ENCODE results near the gene AK5.

GRCh38 chr1:77354536-77354935 lies 72.7 kb downstream of the AK5 start:
- TF ChIP-seq EZH2phosphoT487 (IDR thresholded peaks at IDR 0.05; ENCODE audit: low read depth): no peak
- TF ChIP-seq, protein P1, sequence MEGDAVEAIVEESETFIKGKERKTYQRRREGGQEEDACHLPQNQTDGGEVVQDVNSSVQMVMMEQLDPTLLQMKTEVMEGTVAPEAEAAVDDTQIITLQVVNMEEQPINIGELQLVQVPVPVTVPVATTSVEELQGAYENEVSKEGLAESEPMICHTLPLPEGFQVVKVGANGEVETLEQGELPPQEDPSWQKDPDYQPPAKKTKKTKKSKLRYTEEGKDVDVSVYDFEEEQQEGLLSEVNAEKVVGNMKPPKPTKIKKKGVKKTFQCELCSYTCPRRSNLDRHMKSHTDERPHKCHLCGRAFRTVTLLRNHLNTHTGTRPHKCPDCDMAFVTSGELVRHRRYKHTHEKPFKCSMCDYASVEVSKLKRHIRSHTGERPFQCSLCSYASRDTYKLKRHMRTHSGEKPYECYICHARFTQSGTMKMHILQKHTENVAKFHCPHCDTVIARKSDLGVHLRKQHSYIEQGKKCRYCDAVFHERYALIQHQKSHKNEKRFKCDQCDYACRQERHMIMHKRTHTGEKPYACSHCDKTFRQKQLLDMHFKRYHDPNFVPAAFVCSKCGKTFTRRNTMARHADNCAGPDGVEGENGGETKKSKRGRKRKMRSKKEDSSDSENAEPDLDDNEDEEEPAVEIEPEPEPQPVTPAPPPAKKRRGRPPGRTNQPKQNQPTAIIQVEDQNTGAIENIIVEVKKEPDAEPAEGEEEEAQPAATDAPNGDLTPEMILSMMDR (IDR thresholded peaks at IDR 0.05; ENCODE audit: low read depth, low read length): no peak

Measured in OCI-LY3 (cell line).